CD14-positive monocyte (primary cell): ENCODE measurements around the gene SLC38A8. TPM values are rescaled to one million over a fixed set of nuclear protein-coding genes. Genes with fewer than 3 reads are reported as not detected.

Source experiments
- DNase-seq, 3 donors: peaks; one replicate each; pipeline ENCODE4 v3.0.0-alpha.2; 2011 to 2022
- H2AFZ ChIP-seq: 2 replicates; pipeline ENCODE4 v1.6.0; 2012; ENCODE audit warnings: mild to moderate bottlenecking, low read depth, low read length, inconsistent platforms; ENCODE audit not compliant: insufficient read depth, poor library complexity, severe bottlenecking
- H3K27ac ChIP-seq, 2 donors: 1 replicate in 1 of 2; 2 replicates in 1 of 2; pipeline ENCODE4 v1.5.1; 2012 to 2013; ENCODE audit warnings: low read length in 2 of 2, control low read depth in 1 of 2, inconsistent platforms in 1 of 2, low read depth in 1 of 2, mild to moderate bottlenecking in 1 of 2
- H3K27me3 ChIP-seq, 2 donors: one replicate each; pipeline versions ENCODE4 v1.6.0 to v1.6.1; 2011 to 2013; ENCODE audit warnings: low read length in 2 of 2; ENCODE audit not compliant: control insufficient read depth in 2 of 2, insufficient read depth in 2 of 2
- H3K36me3 ChIP-seq, 2 donors: replicated peaks in 1 of 2; 1 replicate in 1 of 2; 2 replicates in 1 of 2; pipeline versions ENCODE4 v1.5.1 to v1.6.1; 2012 to 2013; ENCODE audit warnings: low read length in 2 of 2, control low read depth in 1 of 2, inconsistent platforms in 1 of 2, mild to moderate bottlenecking in 1 of 2; ENCODE audit not compliant: insufficient read depth in 2 of 2, control insufficient read depth in 1 of 2
- H3K4me1 ChIP-seq, 2 donors: 1 replicate in 1 of 2; 2 replicates in 1 of 2; pipeline versions ENCODE4 v1.5.1 to v1.6.1; 2012 to 2013; ENCODE audit warnings: low read length in 2 of 2, control low read depth in 1 of 2, inconsistent platforms in 1 of 2, mild to moderate bottlenecking in 1 of 2, moderate library complexity in 1 of 2; ENCODE audit not compliant: insufficient read depth in 2 of 2, control insufficient read depth in 1 of 2
- H3K4me2 ChIP-seq: replicated peaks from 2 replicates; pipeline ENCODE3; 2012; ENCODE audit warnings: low read length, moderate library complexity, mild to moderate bottlenecking; ENCODE audit not compliant: poor library complexity, severe bottlenecking; ENCODE audit errors: extremely low read depth
- H3K4me3 ChIP-seq, 3 experiments: fragments of 200-600 bp in 1 of 3; sonication (generic) in 1 of 3; replicated peaks in 1 of 3; 1 replicate in 2 of 3; 2 replicates in 1 of 3; pipeline ENCODE4 v1.5.1; 2011 to 2013; ENCODE audit warnings: low read length in 3 of 3, mild to moderate bottlenecking in 3 of 3, control low read depth in 2 of 3, low read depth in 2 of 3, inconsistent platforms in 1 of 3, moderate library complexity in 1 of 3
- H3K79me2 ChIP-seq: 2 replicates; pipeline ENCODE4 v1.6.0; 2012; ENCODE audit warnings: mild to moderate bottlenecking, control low read depth, inconsistent platforms, low read length, moderate library complexity; ENCODE audit not compliant: insufficient read depth
- H3K9ac ChIP-seq: 2 replicates; pipeline ENCODE4 v1.6.0; 2017; ENCODE audit warnings: low read length, mild to moderate bottlenecking; ENCODE audit not compliant: insufficient read depth, poor library complexity, severe bottlenecking
- H3K9me3 ChIP-seq, 2 donors: replicated peaks in 1 of 2; 1 replicate in 1 of 2; 2 replicates in 1 of 2; pipeline versions ENCODE4 v1.5.1 to v1.6.1; 2012 to 2013; ENCODE audit warnings: low read length in 2 of 2, control low read depth in 1 of 2; ENCODE audit not compliant: control insufficient read depth in 1 of 2, insufficient read depth in 1 of 2
- H4K20me1 ChIP-seq: 2 replicates; pipeline ENCODE4 v1.6.0; 2012; ENCODE audit warnings: mild to moderate bottlenecking, low read length, control low read depth, moderate library complexity; ENCODE audit not compliant: insufficient read depth
- H3K27ac Mint-ChIP-seq, 7 donors: one replicate each; pipeline ENCODE4 v1.8.0; 2020; ENCODE audit warnings: mild to moderate bottlenecking in 7 of 7, mixed read lengths in 7 of 7, moderate library complexity in 6 of 7, inconsistent platforms in 2 of 7
- H3K27me3 Mint-ChIP-seq, 3 donors: one replicate each; pipeline ENCODE4 v1.8.0; 2021 to 2022; ENCODE audit warnings: low read depth in 3 of 3, mild to moderate bottlenecking in 3 of 3, mixed read lengths in 3 of 3, moderate library complexity in 3 of 3, inconsistent platforms in 1 of 3
- H3K36me3 Mint-ChIP-seq, 2 donors: one replicate each; pipeline ENCODE4 v1.8.0; 2020; ENCODE audit warnings: mixed read lengths in 2 of 2, inconsistent platforms in 1 of 2, mild to moderate bottlenecking in 1 of 2
- H3K4me1 Mint-ChIP-seq: one replicate; pipeline ENCODE4 v1.8.0; 2020; ENCODE audit warnings: mild to moderate bottlenecking, mixed read lengths
- H3K4me3 Mint-ChIP-seq, 2 donors: one replicate each; pipeline ENCODE4 v1.8.0; 2020; ENCODE audit warnings: mild to moderate bottlenecking in 2 of 2, mixed read lengths in 2 of 2, moderate library complexity in 1 of 2
- H3K9me3 Mint-ChIP-seq, 7 donors: one replicate each; pipeline ENCODE4 v1.8.0; 2020 to 2022; ENCODE audit warnings: mixed read lengths in 7 of 7, mild to moderate bottlenecking in 6 of 7, moderate library complexity in 6 of 7, inconsistent platforms in 2 of 7
- CTCF ChIP-seq: fragments of 200-600 bp; IDR thresholded peaks from one replicate; pipeline ENCODE4 v1.8.0; 2022; ENCODE audit warnings: antibody characterized with exemption, mild to moderate bottlenecking
- WGBS: methylation state at CpG from one replicate; pipeline ENCODE4 v1.1.5; 2013; ENCODE audit warnings: missing lambda C conversion rate; ENCODE audit not compliant: insufficient coverage; 5-methylcytosine and 5-hydroxymethylcytosine counted together
- intact Hi-C, 2 donors: fragments of 100-400 bp; cut with micrococcal nuclease; formaldehyde crosslinking; loops; one replicate each; pipeline versions ENCODE4 v1.15.0 to v1.15.1; 2023
- polyA plus RNA-seq, 3 donors: library from polyadenylated mRNA; depleted of rRNA in 1 of 3; unstranded in 2 of 3; stranded (reverse) in 1 of 3; fragments of 300-500 nt in 2 of 3; fragments of >200 nt in 1 of 3; fragmentation: Illumina TruSeq in 2 of 3; gene quantifications; 1 replicate in 2 of 3; 2 replicates in 1 of 3; pipeline ENCODE4 v1.2.3, GENCODE V29; 2012 to 2021

Gene SLC38A8
- polyA plus RNA-seq, 3 donors: not detected

GRCh38 chr16:84090211-84090610 is 47.6 kb upstream of the SLC38A8 start:
- H3K27me3 Mint-ChIP-seq: peaks cover 0 to 5% (median 0%) of the 10 kb centered on the region in 3 donors
- Histone ChIP-seq H3K4me1 (peaks cover 36 to 41% of the 10 kb centered on the region in 2 donors), H3K79me2 (peaks cover 22% of the 10 kb centered on the region), H4K20me1 (peaks cover 16% of the 10 kb centered on the region), H3K9me3 (no peaks in the 10 kb centered on the region), H3K27me3 (no peaks in the 10 kb centered on the region), H3K4me3 (no peak overlapping the region), H3K36me3 (peaks cover 78 to 92% of the 10 kb centered on the region in 2 donors), H3K9ac (no peak overlapping the region), H2AFZ (no peak overlapping the region), H3K4me2 (no peak overlapping the region), H3K27ac (no peak overlapping the region)
- no peak for DNase-seq
- TF ChIP-seq CTCF: no peak
- H3K4me1 Mint-ChIP-seq: peaks cover 39% of the 10 kb centered on the region
- intact Hi-C loops: no loop called here
- H3K27ac Mint-ChIP-seq: no peak overlapping the region
- WGBS: 99% methylated on average over 6 of the region's 9 CpGs
- H3K4me3 Mint-ChIP-seq: no peak overlapping the region
- H3K36me3 Mint-ChIP-seq: peaks cover 88 to 91% of the 10 kb centered on the region in 2 donors
- H3K9me3 Mint-ChIP-seq: no peaks in the 10 kb centered on the region

- Histone ChIP-seq H3K4me1 (peaks cover 42 to 51% of the 10 kb centered on the region in 2 donors), H3K79me2 (peaks cover 30% of the 10 kb centered on the region), H3K9ac (no peak overlapping the region), H3K4me3 (no peak overlapping the region), H2AFZ (no peak overlapping the region), H3K9me3 (no peaks in the 10 kb centered on the region), H3K27ac (no peak overlapping the region), H3K4me2 (no peak overlapping the region), H3K27me3 (no peaks in the 10 kb centered on the region), H3K36me3 (peaks cover 64 to 86% of the 10 kb centered on the region in 2 donors), H4K20me1 (peaks cover 11% of the 10 kb centered on the region)
- 33% methylated on average over 7 of the region's 15 CpGs for WGBS
- H3K27ac Mint-ChIP-seq: peak overlapping the region in 2 of 7 donors; percentile 60 to 69
- H3K4me1 Mint-ChIP-seq: peaks cover 49% of the 10 kb centered on the region
- peaks cover 79 to 81% of the 10 kb centered on the region in 2 donors for H3K36me3 Mint-ChIP-seq
- intact Hi-C loops: loop anchor here (5.0 kb wide), 2 partner anchors 43 to 98 kb away; partner anchors contain the start of gene TAF1C (in 1 of the 2)
- TF ChIP-seq CTCF: no peak
- DNase-seq: no peak
- H3K27me3 Mint-ChIP-seq: peaks cover 0 to 5% (median 0%) of the 10 kb centered on the region in 3 donors
- H3K4me3 Mint-ChIP-seq: no peak overlapping the region
- H3K9me3 Mint-ChIP-seq: no peaks in the 10 kb centered on the region
Measured at GRCh38 chr16:84088695-84089395, 46.2 kb upstream of the SLC38A8 start.
